Measurements from ENCODE around the gene FBXL17.

FBXL17 gene

GRCh38 chr5:107982703-107983425, 399.0 kb downstream of the FBXL17 start:
- DNase-seq, result no peak

- DNase-seq, result no peak
Measured at GRCh38 chr5:107980923-107981692, 400.8 kb downstream of the FBXL17 start.

- DNase-seq, result peak; percentile 15
Measured at GRCh38 chr5:107979900-107980299, 402.0 kb downstream of the FBXL17 start.

- no peak for DNase-seq
Measured at GRCh38 chr5:107979291-107979690, 402.6 kb downstream of the FBXL17 start.

GRCh38 chr5:107977550-107978071, 404.3 kb downstream of the FBXL17 start:
- DNase-seq, result no peak

- DNase-seq, result no peak
Measured at GRCh38 chr5:107975568-107975967, 406.3 kb downstream of the FBXL17 start.

- DNase-seq, result no peak
Measured at GRCh38 chr5:107971846-107972245, 410.1 kb downstream of the FBXL17 start.

- DNase-seq, result no peak
Measured at GRCh38 chr5:107969847-107970246, 412.1 kb downstream of the FBXL17 start.

DNA sequence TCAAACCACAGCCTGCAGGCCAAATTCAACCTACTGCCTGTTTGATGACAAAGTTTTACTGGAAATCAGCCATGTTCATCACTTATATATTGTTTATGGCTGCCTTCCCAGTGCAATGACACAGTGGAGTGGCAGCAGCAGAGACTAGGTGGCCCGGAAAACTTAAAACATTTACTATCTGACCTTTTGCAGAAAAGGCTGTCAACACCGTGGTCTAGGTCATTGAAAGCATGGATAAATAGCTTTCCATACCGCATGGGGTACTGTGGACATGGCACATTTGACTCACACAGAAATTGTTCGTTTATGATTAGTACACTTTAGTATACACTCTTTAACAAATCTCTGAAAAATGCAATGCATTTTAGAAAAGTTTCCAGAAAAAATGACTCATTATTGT, 412.9 kb downstream of the FBXL17 start:
- DNase-seq, result no peak

DNA sequence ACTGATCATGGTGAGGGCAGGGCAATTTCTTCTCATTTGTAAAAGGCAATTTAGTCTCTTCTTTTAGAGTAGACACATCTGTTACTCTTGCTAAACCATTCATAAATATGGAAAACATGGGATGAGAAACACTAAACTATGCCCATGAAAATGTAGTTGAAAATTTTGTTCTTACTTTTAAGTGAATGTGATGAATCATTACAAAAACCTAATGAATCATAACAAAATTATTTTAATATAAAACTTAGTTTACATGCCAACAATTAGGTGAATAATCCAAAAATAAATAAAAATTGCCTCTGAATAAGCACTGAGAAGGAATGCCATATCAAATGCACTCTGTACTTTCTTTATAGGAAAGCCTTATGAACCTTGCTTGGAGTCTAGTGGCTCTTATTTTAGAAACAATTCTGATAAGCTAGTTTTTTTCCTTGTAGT, 413.5 kb downstream of the FBXL17 start:
- DNase-seq, result no peak

GRCh38 chr5:107966201-107966600, 415.7 kb downstream of the FBXL17 start:
- no peak for DNase-seq

DNA sequence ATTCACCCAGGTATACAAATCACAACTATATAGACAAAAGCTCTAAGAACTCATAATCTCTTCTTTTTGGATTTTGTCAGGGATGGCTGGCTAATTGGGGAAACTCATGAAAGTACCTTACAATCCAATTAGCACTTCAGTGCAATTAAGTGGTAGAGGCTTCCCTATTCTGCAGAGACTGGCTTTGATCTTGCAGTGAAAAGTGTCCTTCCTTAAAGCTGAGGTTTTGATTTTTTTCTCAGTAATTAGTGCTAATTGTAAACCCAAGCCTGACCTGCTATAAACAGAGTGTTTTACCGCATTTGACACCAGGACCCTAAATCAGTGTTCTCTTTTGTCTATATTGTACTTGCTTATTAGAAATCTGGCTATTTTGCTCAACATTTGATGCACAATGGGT, 417.2 kb downstream of the FBXL17 start:
- DNase-seq, result no peak

- DNase-seq, result no peak
Measured at GRCh38 chr5:107959573-107960279, 422.2 kb downstream of the FBXL17 start.

DNA sequence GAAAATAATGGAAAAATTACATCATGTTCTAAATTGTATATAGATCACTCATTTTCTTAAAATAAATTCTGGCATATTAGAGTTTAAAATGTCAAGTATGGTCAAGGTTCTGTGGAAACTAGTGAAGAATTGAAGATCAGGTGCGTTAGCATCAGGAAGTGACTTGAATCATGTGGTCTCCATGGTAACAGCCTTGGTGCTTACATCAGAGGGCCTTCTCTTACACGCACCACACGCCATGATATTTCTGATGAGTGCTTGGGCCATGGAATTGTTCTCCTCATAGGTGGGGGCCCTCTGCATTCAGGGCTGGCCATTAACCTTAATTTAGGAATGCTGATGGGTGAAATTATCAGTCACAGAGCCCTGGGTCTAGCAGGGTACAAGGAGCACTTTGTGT, 423.0 kb downstream of the FBXL17 start:
- DNase-seq, result no peak

- DNase-seq, result no peak
Measured at GRCh38 chr5:107958432-107958831, 423.5 kb downstream of the FBXL17 start.

GRCh38 chr5:107957051-107957450, 424.8 kb downstream of the FBXL17 start:
- no peak for DNase-seq

- DNase-seq, result no peak
Measured at GRCh38 chr5:107955321-107955720, 426.6 kb downstream of the FBXL17 start.

DNA sequence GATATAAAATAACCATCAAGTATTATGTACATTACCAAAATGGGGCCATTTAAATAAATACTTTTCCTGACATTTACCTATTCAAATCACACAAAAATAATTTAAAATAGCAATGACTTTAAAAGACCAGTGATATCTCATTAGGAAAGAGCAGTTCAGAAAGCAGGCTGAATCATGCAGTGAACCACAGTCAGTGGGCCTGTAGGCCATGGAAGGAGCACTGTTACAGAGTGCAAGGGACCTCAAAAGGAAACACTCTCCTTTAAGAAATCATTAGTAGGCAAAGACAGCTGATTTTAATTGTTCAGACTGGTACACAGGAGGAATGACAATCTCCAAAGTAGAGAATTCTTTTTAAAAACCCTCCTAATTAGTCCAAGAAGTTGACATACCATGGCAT, 427.6 kb downstream of the FBXL17 start:
- DNase-seq, result no peak

DNA sequence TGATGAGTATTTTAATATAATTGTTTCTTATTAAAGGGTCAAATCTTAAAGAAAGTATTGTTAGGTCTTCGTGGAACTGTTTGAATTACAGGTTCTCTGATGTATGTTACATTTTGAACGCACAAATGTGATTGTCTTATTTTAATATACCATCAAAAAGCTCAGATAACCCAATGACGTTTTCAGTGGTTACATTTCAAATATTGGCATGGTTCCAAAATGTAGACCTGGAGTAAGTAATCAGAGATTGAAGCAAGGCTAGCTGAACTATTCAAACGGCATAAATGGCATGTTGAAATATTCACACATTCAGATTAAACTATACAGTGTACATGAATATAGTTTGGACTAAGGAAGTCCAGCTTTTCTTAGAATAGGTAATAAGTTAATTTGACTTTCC, 429.4 kb downstream of the FBXL17 start:
- DNase-seq, result no peak

GRCh38 chr5:107951309-107951708, 430.6 kb downstream of the FBXL17 start:
- no peak for DNase-seq

- no peak for DNase-seq
Measured at GRCh38 chr5:107950776-107951175, 431.1 kb downstream of the FBXL17 start.

DNA sequence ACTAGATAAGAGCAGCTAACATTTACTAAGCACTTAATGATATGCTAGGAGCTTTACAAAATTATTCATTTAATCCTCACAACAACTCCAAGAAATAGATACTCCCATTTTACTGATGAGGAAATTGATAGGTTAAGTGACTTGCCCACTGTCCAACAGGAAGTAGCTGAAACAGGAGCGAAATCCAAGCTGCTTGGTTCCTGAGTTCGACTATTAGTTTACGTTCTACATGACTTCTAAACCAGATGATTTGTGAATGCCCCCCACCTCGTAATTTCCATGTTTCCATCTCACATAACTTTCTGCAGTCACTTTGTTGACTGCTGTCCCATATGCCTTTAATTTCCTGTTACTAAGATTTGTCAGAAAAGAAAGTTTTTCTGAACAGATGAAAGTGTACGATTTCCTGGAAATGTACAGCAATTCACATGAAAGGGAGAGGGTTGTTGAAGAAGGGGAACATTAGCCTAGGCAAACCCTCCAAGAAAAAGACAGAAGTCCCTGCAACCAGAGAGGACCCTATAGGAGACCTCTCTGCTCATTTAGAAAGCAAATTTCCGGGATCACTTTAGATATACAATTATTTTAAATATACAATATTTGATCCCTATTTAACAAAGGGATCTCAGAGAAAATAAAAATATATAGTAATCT, 432.1 kb downstream of the FBXL17 start:
- DNase-seq, result peak; percentile 1

DNA sequence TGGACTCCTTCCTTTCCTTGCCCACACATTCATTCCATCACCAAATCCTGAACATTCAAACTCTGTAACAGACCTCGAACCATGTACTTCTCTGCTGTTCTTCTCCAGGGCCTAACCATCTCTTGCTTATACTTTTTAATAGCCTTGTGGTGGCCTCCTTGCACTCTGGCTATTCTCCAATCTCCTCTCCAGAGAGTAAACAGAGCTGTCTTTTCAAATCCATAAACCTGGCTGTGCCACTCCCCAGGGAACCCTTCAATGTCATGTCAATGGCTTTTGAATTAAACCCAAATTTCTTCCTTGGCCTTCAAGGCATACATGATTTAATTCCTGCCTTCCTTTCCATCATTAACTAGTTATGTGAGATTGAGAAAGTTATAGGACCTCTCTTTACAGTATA, 433.5 kb downstream of the FBXL17 start:
- DNase-seq, result no peak
